ENCODE measurements around the gene PTMS.

Gene PTMS

GRCh38 chr12:6817098-6817497 lies 50.9 kb downstream of the PTMS start:
- Mint-ChIP-seq H3K4me3 (no peak overlapping the region), H3K36me3 (no peaks in the 10 kb centered on the region), H3K4me1 (peaks cover 17% of the 10 kb centered on the region), H3K9me3 (no peaks in the 10 kb centered on the region), H3K27ac (no peak overlapping the region), H3K27me3 (peaks cover 22% of the 10 kb centered on the region)
- no peak for ATAC-seq

GRCh38 chr12:6817662-6818157 lies 51.5 kb downstream of the PTMS start:
- Mint-ChIP-seq H3K27me3 (peaks cover 29% of the 10 kb centered on the region), H3K9me3 (no peaks in the 10 kb centered on the region), H3K36me3 (no peaks in the 10 kb centered on the region), H3K4me1 (peaks cover 17% of the 10 kb centered on the region), H3K4me3 (no peak overlapping the region), H3K27ac (no peak overlapping the region)
- ATAC-seq, result no peak

- ATAC-seq, result no peak
- H3K36me3 Mint-ChIP-seq, result no peaks in the 10 kb centered on the region
- no peak overlapping the region for H3K4me3 Mint-ChIP-seq
- peaks cover 18% of the 10 kb centered on the region for H3K4me1 Mint-ChIP-seq
- no peaks in the 10 kb centered on the region for H3K9me3 Mint-ChIP-seq
- peaks cover 34% of the 10 kb centered on the region for H3K27me3 Mint-ChIP-seq
- no peak overlapping the region for H3K27ac Mint-ChIP-seq
Observed at GRCh38 chr12:6818222-6818621, 52.1 kb downstream of the PTMS start.

GRCh38 chr12:6818645-6819044 lies 52.5 kb downstream of the PTMS start:
- peaks cover 18% of the 10 kb centered on the region for H3K4me1 Mint-ChIP-seq
- H3K36me3 Mint-ChIP-seq, result no peaks in the 10 kb centered on the region
- H3K9me3 Mint-ChIP-seq, result no peaks in the 10 kb centered on the region
- ATAC-seq, result no peak
- peaks cover 38% of the 10 kb centered on the region for H3K27me3 Mint-ChIP-seq
- no peak overlapping the region for H3K27ac Mint-ChIP-seq
- no peak overlapping the region for H3K4me3 Mint-ChIP-seq

- no peak for ATAC-seq
- H3K27ac Mint-ChIP-seq, result no peak overlapping the region
- H3K36me3 Mint-ChIP-seq, result no peaks in the 10 kb centered on the region
Observed at GRCh38 chr12:6819106-6820030, 53.2 kb downstream of the PTMS start.

GRCh38 chr12:6820166-6820565 lies 54.0 kb downstream of the PTMS start:
- Mint-ChIP-seq H3K4me3 (no peak overlapping the region), H3K27ac (no peak overlapping the region), H3K4me1 (peaks cover 19% of the 10 kb centered on the region), H3K9me3 (no peaks in the 10 kb centered on the region), H3K36me3 (no peaks in the 10 kb centered on the region), H3K27me3 (peaks cover 45% of the 10 kb centered on the region)
- ATAC-seq, result no peak

More at GRCh38 chr12:6819106-6820030, 53.2 kb downstream of the PTMS start:
- Mint-ChIP-seq H3K4me3 (no peak overlapping the region), H3K9me3 (no peaks in the 10 kb centered on the region), H3K27me3 (peaks cover 40% of the 10 kb centered on the region), H3K4me1 (peaks cover 18% of the 10 kb centered on the region)

Data from stimulated activated memory B cell treated with anti-CD40 and anti-IgM and Interleukin-4, amounts not matched to agents 10 μg/mL and 1 μg/mL and 100 μg/mL, for 72 hours (primary cell).